GM19240 (cell line): ENCODE measurements around the gene GRM8.

ENCODE experiments used
- DNase-seq: peaks from one replicate; pipeline ENCODE4 v3.0.0; 2011; ENCODE audit warnings: low spot score; ENCODE audit not compliant: insufficient read length

GRM8 gene

DNA sequence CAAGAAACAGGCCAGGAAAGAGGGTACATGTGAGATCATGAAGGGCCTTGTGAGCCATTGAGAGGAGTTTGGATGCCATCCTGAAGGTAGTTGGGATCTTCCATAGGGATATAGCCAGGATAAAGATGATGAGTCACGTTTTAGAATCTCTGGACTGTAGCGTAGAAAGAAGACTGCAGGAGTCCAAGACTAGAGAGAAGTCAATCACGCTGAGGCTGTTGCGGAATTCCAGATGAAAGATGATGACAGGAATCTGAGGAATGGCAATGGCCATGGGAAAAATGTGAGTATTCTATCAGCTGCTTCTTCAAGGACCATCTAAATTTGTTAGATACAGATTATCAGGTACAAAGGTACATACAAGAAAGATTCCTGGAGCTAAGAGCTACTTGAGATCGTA, 711.3 kb downstream of the GRM8 start:
- no peak for DNase-seq

DNA sequence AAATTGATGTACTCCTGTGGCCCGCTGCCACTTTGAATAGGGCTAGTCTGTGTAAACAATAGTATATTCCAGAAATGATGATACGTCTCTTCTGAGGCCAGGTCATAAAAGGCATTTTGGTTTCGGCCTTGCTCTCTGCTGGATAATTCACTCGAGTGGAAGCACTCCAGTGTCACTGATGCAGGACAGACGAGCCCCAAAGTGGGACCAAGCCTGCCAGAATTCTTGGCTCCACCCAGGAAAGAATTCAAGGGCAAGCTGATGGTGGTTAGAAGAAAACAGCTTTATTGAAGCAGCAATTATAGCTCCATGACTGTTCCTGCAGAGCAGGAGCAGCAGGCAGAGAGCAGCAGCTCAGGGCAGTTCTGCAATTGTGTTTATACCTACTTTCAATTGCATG, 717.6 kb downstream of the GRM8 start:
- no peak for DNase-seq

- no peak for DNase-seq
Measured at GRCh38 chr7:126533715-126534114, 719.0 kb downstream of the GRM8 start.

- no peak for DNase-seq
Measured at GRCh38 chr7:126529833-126530232, 722.9 kb downstream of the GRM8 start.

- no peak for DNase-seq
Measured at GRCh38 chr7:126529254-126529653, 723.5 kb downstream of the GRM8 start.

- no peak for DNase-seq
Measured at GRCh38 chr7:126525906-126526305, 726.8 kb downstream of the GRM8 start.

DNA sequence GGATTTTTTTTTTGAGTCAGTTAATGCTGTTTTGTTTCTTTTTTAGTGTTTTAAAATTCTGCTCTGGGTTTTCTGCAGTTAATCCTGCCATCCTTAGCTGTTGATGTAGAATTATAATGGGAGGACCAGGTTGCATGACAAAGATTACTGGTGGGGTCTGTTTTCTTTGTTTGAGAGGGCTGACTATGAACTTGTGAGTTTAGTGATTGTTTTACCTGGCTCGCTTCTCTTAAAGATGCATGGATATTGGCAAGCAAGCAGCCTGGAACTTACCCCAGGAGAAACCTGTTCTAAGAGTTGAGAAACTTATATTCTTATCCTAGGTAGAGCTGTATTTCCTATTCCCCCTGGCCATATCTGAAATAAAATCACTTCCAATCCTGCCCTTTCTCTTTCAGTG, 727.8 kb downstream of the GRM8 start:
- no peak for DNase-seq

GRCh38 chr7:126511046-126511445, 741.7 kb downstream of the GRM8 start:
- DNase-seq, result no peak

- no peak for DNase-seq
Measured at GRCh38 chr7:126501617-126502016, 751.1 kb downstream of the GRM8 start.

GRCh38 chr7:126499481-126499880, 753.3 kb downstream of the GRM8 start:
- no peak for DNase-seq

DNA sequence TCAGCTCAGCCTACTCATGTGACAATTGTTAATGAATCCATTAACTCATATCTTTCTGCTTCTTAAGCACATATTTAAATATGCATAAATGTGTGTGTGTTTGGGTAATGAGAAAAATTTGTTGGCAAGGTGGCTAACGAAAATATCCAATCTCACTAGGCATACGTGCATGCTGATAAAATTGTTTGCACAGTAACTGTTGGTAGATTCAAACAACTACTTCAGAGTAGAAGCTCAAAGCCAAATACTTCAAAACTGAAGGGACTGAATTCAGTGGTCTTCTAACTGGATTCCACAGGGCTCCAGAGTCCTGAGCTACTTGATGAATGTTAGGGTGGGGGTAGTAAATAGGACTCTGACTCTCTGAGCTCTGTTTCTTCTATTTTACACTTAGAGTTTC, 757.0 kb downstream of the GRM8 start:
- no peak for DNase-seq

GRCh38 chr7:126495001-126495400, 757.7 kb downstream of the GRM8 start:
- no peak for DNase-seq

DNA sequence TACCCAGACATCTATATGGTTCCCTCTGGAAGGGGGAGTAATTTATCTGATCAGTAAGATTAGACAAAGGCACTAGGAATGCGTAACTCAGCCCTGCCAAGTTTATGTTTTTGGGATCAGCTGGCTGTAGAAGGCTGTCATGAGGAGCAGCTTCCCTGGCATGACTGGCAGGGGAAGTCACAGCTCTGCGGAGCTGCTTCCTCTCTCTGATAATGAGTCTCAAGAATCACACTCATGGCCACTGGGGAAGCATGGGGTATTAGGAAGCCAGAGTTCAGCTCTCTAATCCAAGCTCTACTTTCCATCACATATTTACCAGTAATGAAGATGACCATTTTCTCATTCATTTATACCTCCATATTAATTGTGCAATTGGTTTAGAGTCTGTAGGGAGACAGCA, 758.9 kb downstream of the GRM8 start:
- DNase-seq, result no peak

DNA sequence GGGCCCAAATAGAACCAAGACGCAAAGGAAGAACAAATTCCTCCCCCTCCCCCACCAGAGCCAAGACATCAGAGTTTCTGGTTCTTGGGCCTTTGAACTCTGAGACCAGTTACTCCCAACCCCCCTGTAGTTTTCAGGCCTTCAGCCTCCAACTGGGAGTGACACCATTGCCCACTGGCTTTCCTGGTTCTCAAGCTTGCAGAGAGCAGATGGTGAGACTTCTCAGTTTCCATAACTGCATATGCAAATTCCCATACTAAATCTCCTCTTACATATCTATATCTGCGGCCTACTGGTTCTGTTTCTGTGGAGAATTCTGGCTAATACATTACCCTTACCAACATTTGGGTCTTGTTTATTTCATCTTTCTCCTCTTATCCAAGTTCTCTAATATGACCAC, 762.9 kb downstream of the GRM8 start:
- DNase-seq, result no peak

DNA sequence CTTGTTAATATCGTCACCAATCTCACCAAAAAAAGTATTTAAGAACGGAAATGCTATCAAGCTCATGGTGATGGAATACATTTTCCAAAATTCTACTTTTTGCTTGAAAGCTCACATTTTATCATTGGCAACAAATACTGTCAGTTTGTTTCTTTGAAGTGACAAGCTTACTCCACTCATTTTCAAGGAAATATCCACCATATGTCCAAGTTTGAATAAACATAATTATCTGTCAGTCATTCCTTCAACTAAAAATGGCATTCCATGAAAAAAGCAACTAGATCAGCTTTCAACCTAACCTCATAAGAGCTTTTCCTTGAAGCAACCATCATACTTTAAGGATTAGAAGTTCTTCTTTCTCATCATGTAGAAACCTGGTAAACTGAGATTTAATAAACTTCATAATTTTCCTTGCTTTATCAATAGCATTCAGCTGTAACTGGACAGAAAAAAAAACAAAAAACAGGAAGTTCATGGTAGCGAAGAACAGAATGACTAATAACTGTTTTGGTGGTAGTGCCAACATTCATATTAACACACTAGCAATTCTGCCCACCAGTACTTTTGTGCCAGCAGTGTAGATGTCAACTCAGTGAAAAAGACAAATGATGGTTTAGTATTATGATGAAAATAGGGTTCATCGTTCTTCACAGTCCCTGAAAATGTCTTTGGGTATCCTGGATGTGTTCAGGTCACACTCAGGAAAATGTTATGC, 764.9 kb downstream of the GRM8 start:
- DNase-seq, result no peak

DNA sequence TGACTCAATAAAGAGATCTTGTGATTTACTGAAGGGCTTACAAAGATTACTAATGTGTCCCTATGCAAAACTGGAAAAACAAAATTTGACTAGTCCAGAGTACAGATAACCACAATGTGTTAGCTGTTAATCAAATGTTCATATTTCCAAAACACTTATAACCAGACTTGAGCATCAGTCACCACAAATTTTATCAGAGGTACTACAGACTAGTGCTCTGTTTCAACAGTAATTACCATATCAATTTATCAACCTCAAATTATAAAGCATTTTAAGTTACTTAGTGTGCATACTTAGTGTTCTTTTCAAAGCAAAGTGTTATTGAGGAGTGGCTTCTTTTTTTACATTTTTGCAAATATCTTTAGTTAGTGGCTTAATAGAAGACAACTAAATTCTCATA, 765.9 kb downstream of the GRM8 start:
- no peak for DNase-seq

GRCh38 chr7:126485791-126486190, 767.0 kb downstream of the GRM8 start:
- DNase-seq, result no peak

GRCh38 chr7:126483972-126484371, 768.8 kb downstream of the GRM8 start:
- DNase-seq, result no peak

DNA sequence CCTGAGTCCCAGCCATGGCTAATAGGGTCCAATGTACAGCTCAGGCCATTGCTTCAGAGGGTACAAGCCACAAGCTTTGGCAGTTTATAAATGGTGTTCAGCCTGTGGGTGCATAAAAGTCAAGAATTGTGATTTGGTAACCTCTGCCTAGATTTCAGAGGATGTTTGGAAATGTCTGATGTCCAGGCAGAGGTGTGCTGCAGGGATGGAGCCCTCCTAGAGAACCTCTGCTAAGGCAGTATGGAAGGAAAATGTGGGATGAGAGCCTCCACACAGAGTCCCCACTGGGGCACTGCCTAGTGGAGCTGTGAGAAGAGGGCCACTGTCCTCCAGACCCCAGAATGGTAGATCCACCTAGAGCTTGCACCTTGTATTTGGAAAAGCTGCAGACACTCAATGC, 779.9 kb downstream of the GRM8 start:
- DNase-seq, result no peak

- no peak for DNase-seq
Measured at GRCh38 chr7:126462405-126462804, 790.3 kb downstream of the GRM8 start.

DNA sequence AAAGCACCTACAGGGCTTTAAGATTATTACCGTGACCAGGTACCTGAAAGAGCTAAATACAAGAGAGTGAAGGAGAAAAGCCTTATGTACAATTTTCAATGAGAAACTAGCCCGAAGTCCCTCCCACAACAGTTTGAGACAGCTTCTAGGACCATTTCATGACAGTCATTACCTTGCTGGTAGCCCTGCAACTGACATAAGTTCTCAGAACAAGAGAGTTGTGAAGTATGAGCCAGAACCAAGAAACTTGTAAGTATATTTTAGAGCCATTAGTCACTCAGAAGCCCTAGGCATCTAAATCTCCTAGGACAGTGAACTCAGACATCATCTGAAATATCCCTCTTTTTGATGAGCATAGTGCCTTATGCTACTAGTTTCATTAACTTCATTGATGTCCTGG, 792.1 kb downstream of the GRM8 start:
- no peak for DNase-seq

DNA sequence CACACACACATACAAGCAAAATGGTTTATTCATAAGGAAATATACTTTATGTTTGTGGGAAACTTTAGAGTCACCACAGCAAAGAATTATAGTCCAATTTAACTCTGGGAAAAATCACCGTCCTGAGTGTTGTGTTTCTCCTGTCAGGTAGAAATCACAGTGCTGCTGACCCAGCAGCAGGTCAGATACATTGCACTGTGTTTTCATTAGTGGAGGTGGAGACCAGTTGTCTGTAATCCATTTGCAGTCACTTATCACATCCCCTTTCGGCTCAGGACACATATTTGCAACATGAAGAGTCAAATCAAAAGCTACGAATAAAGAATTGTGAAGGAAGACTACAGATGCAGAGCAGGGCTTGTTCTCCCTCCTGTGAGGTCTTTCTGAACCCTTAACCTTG, 799.6 kb downstream of the GRM8 start:
- DNase-seq, result no peak

DNA sequence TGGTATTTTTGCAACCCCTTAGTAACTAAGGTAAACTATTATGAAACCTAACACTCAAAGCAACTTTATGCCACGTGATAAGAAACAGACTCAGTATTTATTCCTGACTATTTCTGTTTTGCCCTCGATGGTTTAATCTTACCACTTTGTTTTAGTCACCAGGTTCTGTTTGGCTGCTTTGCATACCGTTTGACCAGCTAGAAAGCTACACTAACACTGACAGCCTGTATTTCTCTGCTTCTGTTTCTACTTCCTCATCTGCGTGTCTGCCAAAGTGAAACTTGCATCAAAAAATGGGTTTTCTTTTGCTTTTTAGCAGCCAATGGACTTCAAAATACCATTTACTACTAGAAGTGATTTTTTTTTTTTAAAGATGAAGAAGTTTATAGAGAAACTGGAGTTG, 802.5 kb downstream of the GRM8 start:
- no peak for DNase-seq
